ENCODE results near the gene RFNG. TPM values are rescaled to one million over a fixed set of nuclear protein-coding genes. Genes with fewer than 3 reads are reported as not detected.
A peak's percentile ranks its signal among the peaks of the same experiment; 100 is the strongest.

Gene RFNG
- total RNA-seq, 1 experiment from 2014 or later: 52.0 TPM

- Histone ChIP-seq H3K9me2 (ENCODE audit: insufficient read depth) (no peaks in the 10 kb centered on the region), H3K27me3 (ENCODE audit: insufficient read depth, low read length) (no peaks in the 10 kb centered on the region), H3K4me2 (ENCODE audit: low read length) (no peak overlapping the region), H4K20me1 (ENCODE audit: insufficient read depth) (peaks cover 6% of the 10 kb centered on the region; the same call in 1 of the 2 replicates), H3K4me1 (ENCODE audit: control insufficient read depth in 1 of 2, insufficient read depth in 2 of 2, low read length in 2 of 2) (no peaks in the 10 kb centered on the region), H2AFZ (ENCODE audit: low read depth, low read length, poor library complexity, severe bottlenecking) (no peak overlapping the region), H3K27ac (ENCODE audit: low read depth, low read length) (peak overlapping the region; percentile 14; the same call in 1 of the 2 replicates), H3K36me3 (ENCODE audit: control insufficient read depth in 1 of 2, insufficient read depth in 2 of 2, low read length in 2 of 2) (peaks cover 86 to 96% of the 10 kb centered on the region in 2 experiments), H3K79me2 (ENCODE audit: insufficient read depth, low read length) (peaks cover 86% of the 10 kb centered on the region), H3K4me3 (replicated peaks in 1 of 2; ENCODE audit: low read depth in 1 of 2, low read length in 2 of 2) (no peak overlapping the region), H3K9me3 (ENCODE audit: control insufficient read depth in 1 of 2, insufficient read depth in 1 of 2, low read depth in 1 of 2, low read length in 2 of 2) (no peaks in the 10 kb centered on the region), H3K9ac (ENCODE audit: low read length) (no peak overlapping the region)
- RAD21 ChIA-PET (ENCODE audit: low non-redundant PET in 1 of 2, low total read pairs in 2 of 2, uncharacterized antibody in 2 of 2, unreplicated experiment in 2 of 2): no interaction called here
- CTCF ChIA-PET: no interaction called here
- POLR2A ChIA-PET: no interaction called here
- no TSS peak for BruUV-seq (replicated peaks)
- intact Hi-C loops (cut with micrococcal nuclease): no loop called here
- ATAC-seq (peak; percentile 12; the same call in 1 of the 2 replicates), DNase-seq (ENCODE audit: low read depth, low spot score) (no peak)
- TF ChIP-seq REST (IDR thresholded peaks at IDR 0.05; ENCODE audit: low read depth): no peak
- TF ChIP-seq SP1 (IDR thresholded peaks at IDR 0.05; ENCODE audit: low read depth): no peak
- TF ChIP-seq POLR2A (IDR thresholded peaks at IDR 0.05; ENCODE audit: borderline replicate concordance, extremely low read depth, insufficient read depth, insufficient read length): no peak
- TF ChIP-seq EZH2phosphoT487 (IDR thresholded peaks at IDR 0.05; ENCODE audit: borderline replicate concordance): no peak
- TF ChIP-seq EGR1 (IDR thresholded peaks at IDR 0.05; ENCODE audit: low read depth): no peak
- TF ChIP-seq SRF (IDR thresholded peaks at IDR 0.05; ENCODE audit: low read depth): no peak
- no peak for TF ChIP-seq YY1 (IDR thresholded peaks at IDR 0.05; ENCODE audit: extremely low read depth, insufficient replicate concordance, low read depth, low read length)
- no peak for TF ChIP-seq FOSL1 (IDR thresholded peaks at IDR 0.05; ENCODE audit: low read depth)
- no peak for TF ChIP-seq ELF1 (IDR thresholded peaks at IDR 0.05; ENCODE audit: borderline replicate concordance, low read depth)
These were observed 38.3 kb upstream of the RFNG start for GRCh38 chr17:82089723-82090548.
